GM19023 (cell line): ENCODE measurements around the gene EEF1AKMT4.
A peak's percentile ranks its signal among the peaks of the same experiment; 100 is the strongest.

Source experiments
- ATAC-seq: cut with Tn5 transposase; IDR thresholded peaks from one replicate; pipeline ENCODE4 v1.9.1; 2021; ENCODE audit warnings: mild to moderate bottlenecking, moderate library complexity; ENCODE audit not compliant: unreplicated experiment

EEF1AKMT4 gene

DNA sequence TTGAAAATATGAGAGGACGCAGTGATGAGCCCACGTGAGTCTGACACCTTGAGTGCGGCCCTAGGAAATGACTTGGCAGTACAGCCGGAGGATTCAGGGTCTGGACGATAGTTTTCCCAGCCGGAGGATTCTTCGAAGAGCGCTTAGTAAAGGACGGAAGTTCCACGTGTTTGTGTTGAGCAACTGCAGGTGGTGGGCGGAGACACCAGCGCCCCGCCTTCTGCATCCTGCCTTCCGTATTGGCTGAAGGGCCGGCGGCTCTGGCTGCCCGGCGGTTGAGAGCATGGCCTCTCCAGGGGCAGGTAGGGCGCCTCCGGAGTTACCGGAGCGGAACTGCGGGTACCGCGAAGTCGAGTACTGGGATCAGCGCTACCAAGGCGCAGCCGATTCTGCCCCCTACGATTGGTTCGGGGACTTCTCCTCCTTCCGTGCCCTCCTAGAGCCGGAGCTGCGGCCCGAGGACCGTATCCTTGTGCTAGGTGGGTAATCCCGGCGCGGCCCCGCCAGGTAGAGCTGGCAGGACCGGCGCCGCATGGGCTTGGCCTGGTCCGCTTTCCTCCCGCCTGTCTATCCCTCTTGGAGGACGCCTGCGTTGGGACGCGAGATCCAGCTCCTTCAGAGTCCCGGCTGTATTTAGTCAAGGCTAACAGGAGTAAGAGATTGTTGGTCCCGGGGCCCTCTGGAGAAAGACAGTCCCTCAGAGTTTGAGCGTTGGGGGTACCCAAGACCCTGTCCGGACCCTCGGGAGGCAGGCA is at the start of gene EEF1AKMT4:
Gene EEF1AKMT4 (plus strand): TSS at position 261 of the 755 bp plus-strand sequence. CDS start 23 bp downstream, at position 284.
- ATAC-seq, result peak; percentile 91

DNA sequence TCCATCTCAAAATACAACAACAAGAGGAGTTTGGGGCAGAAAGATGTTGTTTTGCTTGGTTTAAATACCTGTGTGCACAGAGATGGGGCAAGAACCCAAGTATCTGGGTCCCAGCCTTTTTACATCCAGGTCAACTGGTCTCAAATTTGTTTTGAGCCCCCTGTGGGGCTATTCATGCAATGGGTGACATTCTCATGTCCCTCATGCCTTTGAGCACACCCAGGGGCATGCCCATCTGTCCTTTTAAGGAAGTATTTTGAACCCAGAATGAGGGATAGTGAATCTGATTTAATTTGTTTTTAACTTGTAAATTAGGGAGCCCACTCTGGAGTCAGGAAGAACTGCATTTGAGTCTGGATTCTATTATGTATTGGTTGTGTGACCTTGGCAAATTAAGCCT is 48.6 kb upstream of the EEF1AKMT4 start:
- no peak for ATAC-seq

DNA sequence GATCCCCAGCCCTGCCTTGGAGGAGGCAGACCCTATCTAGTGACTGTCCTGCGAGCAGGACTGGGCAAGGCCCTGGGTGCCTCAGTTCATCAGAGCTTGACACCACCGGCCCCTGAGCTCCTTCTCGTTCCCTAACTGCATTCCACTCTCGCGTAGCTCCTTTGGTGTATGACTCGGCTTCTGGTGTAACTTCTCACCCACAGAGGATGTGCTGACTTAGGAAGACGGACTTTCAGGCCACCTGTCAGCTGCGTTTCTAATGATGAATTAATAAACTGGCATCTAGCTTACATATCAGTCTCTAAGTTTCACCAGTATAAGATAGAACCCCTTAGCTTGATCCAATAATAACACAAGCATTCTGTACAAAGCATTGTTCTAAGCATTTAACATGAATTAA is 45.9 kb upstream of the EEF1AKMT4 start:
- ATAC-seq, result no peak

DNA sequence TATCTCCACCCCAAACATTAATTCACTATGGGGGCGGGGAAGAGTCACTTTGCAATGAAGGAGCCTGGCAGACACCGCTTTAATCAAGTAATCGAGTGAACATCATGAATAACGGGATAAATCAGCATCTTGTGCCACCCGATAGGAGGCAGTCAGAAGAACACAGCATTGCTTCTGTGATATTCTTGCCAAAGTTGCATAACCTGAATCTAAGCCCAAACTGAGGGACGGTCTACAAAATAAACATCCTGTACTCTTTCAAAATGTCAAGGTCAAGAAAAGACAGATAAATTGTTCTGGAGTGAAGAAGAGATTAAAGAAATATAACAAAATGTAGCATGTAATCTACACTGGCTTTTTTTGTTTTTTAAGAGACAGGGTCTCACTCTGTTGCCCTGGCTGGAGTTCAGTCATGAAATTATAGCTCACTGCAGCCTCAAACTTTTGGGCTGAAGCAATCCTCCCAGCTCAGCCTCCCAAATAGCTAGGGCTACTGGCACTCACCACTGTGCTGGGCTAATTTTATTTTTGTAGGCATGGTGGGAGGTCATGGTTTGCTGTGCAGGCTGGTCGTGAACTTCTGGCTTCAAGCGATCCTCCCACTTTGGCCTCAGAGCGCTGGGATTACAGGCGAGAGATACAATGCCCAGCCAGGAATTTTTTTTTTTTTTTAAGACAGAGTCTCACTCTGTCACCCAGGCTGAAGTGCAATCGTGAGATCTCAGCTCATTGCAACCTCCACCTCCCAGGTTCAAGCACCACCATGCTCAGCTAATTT is 40.1 kb upstream of the EEF1AKMT4 start:
- no peak for ATAC-seq

DNA sequence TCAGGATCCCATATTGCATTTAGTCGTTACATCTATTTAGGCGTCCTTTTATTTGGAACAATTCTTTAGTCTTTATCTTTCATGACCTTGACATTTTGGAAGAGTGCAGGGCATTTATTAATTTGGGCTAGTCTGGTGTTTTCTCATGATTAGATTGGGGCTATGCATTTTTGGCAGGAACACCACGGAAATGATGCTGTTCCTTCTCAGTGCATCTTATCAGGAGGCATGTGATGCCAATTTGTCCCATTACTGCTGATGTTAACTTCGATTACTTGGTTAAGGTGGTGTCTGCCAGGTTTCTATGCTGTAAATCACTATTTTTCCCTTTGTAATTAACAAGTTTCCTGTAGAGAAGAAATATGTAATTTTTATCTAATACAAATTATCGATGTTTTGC is 38.2 kb upstream of the EEF1AKMT4 start:
- ATAC-seq, result no peak

DNA sequence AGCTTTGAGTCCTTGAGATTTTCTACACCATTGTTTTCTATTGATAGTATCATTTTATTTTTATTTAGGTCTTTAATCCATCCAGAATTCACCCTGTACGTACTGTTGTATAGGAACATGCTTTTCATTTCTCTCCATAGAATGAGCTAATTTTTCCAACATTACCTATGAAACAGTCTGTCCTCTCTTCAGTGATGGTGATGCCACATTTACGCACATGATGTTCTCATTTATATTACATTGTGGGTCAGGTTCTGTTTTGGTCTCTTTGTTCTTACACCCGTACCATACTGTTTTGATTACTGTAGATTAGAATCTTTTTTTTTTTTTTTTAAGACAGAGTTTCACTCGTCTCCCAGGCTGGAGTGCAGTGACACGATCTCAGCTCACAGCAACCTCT is 37.8 kb upstream of the EEF1AKMT4 start:
- no peak for ATAC-seq

DNA sequence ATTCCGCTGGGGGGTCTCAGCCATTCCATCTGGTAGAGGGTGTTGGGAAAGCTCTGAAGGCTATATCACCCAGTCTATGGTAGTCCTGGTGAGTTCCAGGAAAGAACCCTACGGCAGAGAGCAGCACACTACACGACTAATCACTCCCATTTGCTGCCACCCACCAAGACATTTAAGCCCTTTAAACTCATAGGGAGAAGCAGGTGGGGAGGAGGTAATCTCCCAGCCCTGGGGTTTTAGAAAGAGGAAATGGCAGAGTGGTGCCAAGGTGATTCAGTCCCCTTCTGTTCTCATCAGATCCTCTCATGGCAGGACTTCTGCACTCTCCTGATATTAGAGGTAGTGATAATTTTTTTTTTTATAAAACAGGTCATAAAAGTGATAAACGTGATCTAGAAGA is 30.7 kb upstream of the EEF1AKMT4 start:
- ATAC-seq, result no peak

DNA sequence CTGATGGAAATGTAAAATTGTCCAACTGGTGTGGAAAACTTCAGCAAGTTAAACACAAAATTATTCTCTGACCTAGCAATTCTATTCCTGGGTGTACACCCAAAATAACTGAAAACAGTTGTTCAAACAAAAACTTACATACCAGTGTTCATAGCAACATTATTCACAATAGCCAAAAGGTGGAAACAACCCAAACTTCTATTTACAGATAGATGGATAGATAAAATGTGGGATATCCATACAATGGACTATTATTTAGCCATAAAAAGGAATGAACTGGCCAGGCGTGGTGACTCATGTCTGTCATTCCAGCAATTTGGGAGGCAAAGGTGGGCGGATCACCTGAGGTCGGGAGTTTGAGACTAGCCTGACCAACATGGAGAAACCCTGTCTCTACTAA is 27.0 kb upstream of the EEF1AKMT4 start:
- ATAC-seq, result no peak

DNA sequence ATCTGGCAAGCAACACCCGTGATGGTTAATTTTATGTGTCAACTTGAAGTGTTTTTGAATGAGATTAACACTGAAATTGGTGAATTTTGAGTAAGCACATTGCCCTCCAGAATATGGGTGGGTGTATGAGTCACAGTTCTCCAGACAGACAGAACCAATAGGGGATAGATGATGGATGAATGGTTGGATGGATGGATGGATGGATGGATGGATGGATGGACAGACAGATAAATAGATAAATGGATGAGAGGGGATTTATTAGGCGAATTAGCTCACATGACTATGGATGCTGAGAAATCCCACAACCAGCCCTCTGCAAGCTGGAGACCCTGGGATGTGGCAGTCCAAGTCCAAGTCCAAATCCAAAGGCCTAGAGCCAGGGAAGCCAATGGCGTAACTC is 25.5 kb upstream of the EEF1AKMT4 start:
- ATAC-seq, result no peak

DNA sequence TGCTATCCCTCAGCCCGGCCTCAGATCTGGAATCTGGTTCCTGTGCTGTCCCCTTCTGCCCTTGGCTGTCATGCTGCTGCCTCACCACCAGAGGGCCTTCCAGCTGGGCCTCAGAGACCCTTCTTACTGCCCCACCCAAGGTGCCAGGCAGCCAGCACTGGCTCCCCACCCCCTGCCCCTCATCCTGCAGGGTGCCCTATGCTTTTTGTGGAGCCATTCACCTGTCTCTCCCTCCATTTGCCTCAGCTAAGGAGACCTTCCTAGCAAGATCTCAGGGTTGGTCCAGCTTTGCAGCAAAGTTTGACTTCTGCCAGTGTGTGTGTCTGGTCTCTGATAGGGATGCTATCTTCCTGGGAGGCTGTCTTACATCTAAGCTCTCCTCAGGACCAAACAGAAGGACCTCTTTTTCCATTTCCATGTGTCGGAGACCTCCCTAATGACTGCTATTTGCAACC is 22.0 kb upstream of the EEF1AKMT4 start:
- no peak for ATAC-seq

DNA sequence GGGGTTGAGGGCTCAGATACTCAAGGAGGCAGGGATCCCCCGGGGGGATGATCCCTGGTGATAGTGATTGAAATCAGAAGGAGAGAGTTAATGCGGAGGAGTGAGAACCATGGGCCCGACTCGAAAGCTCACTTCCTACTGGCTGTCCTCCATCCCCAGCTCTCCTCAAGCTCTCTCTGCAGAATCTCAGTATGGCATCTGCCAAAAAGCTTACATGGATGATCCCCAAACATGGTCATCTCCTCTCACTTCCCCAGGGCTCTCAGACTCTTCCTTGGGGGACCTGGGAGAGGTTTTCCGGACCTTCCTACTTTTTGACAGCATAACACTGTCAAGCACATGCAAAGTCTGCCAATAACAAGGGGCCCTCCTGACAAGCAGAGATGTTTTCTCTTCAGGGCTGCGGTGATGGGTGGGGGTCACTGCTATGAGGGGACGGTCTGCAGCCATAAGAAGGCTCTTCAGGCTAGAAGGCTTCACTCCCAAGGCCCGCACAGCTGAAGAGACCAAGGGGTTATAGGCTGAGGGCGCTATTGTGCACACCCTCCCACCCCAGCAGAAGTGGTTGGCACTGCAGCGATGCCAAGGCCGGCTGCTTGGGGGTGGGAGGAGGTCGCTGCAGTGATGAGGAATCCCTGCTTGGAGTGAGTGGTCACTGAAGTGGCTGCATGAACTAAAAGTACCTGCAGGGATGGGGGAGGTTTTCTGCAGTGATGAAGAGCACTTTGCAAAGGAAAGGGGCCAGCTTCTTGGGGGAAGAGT is 20.9 kb upstream of the EEF1AKMT4 start:
- ATAC-seq, result no peak

DNA sequence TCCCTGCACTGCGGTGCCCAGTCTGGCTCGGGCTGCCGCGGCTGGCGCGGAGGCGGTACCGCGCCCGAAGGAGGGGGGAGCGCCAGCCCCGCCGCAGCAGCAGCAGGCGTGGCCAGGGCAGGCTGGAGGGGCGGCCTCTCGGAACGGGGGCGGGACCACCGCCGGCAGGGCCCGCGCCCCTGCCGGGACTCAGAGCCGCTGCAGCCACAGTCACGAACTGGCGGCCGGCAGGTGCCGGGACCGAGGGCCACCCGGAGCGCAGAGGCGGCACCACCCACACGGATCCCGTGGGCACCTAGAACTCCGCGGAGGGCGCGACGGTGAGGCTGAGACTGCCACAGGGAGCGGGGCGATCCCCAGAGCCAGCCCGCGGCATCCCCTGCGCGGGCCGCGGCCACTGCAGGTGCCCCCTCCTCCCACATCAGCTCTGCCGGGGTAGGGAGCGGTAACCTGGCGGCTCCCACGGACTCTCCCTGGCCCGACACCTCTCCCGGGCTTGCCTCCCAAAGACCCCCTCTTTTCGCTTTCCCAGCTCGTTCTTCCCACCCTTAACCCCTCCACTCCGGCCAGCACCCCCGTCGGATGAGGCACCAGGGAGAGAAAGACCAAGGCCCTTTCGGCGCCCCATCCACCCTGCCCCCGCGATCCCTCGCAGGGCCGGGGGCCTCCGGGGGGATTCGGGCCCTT is 19.9 kb upstream of the EEF1AKMT4 start, which contains the start of gene VWA5B2:
Gene VWA5B2 (plus strand): TSS at position 192 of the 687 bp plus-strand sequence. CDS start 944 bp downstream, outside the sequence.
- peak; percentile 83 for ATAC-seq

DNA sequence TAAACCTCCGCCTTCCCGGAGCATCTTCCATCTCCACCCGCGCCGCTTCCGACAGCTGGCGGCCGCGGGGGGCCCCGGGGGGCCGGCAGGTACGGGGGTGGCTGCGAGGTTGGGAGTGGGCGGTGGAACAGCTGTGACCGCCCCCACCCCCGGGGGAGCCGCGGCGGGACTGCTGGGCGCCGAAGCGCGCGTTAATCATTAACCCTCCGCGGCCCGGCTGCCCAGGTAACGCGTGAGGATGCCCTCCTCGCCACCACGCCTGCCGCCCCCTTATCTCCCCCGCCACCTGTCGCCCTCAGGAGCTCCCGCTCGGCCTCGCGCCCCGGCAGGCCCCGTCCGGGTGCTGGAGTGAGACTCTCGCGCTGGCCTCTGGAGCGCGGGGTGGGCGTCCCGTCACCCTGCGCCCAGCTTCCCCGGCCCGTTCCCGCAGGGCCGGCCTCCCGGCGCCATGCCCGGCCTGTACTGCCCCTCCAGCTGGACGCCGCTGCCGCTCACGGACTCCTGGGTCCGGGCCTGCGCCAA is 19.3 kb upstream of the EEF1AKMT4 start:
- peak; percentile 17 for ATAC-seq

DNA sequence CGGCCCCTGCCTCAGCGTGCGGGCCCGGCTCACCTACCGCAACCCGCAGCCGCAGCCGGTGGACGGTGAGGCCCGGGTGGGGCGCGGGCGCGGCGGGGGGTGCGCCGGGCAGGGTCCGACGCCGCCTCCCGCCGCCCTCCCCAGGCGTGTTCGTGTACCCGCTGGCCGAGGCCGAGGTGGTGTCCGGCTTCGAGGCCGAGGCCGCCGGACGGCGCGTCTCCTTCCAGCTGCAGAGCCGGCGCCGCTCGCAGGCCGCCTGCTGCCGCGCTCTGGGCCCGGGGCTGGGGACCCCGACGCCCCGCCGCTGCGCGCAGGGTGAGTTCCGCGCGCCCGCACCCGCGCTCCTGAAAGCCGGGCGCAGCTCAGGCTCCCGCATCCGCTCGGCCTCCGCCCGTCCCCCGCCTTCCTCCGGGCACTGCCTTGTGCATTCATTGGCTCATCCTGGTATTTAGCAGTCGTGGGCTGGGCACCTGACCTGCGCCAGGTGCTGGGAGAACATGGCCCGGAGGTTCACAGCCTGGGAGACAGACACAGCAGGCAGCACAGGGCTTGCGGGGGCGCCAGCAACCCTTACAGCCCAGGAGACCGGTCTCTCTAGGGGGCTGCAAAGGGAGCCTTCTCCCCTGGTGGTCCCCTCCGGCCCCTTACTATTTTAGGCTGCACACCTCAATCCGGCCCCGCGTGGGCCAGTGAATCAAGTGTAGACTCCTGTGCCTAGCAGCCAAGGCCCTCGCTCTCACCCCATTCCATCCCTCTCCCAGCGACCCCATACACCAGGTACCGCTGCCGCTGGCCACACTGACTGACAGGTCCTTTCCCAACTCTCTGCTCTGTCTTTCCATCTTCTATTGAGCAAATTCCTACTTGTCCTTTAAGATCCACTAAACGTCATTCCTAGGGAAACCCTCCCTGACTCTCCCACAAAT is 18.6 kb upstream of the EEF1AKMT4 start:
- no peak for ATAC-seq

DNA sequence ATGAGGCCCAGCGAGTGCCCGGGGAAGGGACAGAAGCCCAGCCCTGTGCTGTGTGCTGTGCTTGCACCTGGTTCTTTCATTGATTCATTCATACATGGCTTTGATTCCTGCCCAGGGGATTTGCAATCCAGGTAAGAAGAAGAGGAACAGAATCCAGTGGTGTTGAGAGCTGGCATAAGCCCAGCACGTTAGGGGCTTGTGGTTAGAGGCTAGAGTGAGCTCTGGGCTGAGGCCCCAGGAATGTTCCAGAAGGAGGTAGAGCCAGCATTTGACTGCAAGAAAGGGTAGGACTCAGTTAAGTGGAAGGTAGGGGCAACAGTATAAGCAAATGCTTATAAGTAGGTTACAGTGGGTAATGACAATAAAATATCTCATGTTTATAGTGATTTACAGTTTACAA is 17.8 kb upstream of the EEF1AKMT4 start:
- ATAC-seq, result no peak

DNA sequence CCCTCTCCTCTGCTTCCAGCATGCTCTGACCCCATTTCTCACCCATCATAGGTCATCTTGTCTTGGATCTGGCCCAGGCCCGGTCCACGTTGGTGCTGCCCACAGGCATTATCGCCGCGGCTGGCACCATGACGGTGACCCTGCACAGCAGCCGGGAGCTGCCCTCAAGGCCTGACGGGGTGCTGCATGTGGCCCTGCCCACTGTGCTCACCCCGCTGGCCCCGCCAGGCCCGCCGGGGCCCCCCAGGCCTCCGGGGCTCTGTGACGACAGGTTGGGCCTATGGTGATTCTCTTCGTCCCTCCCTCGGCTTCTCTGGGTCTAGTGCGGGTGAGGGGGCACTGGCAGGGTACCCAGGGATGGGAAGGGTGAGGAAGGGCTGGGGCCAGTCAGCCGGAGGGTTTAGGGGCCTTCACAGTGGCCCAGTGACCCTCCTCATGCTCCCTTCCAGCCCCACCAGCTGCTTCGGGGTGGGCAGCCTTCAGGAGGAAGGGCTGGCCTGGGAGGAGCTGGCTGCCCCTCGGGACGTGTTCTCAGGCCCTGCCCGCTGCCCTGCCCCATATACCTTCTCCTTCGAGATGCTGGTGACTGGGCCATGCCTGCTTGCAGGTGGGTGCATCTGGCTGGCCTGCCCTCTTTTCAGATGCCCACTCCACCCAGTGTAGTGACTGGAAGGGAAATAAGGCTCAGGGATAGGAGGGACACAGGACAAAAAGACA is 16.2 kb upstream of the EEF1AKMT4 start:
- ATAC-seq, result no peak

DNA sequence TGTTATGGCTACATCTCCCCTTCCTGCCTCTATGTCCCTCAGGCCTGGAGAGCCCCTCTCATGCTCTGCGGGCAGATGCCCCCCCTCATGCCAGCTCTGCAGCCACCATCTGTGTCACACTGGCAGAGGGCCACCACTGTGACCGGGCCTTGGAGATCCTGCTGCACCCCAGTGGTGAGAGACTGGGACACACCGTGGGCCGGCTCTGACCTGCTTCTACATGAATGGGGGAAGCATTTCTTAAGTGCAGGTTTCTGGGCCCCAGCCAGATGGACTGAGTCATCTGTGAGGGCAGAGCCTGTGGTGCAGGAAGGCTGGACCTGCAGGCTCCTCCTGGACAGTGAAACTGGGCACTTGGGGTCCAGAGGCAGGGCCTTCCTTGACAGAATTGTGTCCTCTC is 15.2 kb upstream of the EEF1AKMT4 start:
- ATAC-seq, result no peak

DNA sequence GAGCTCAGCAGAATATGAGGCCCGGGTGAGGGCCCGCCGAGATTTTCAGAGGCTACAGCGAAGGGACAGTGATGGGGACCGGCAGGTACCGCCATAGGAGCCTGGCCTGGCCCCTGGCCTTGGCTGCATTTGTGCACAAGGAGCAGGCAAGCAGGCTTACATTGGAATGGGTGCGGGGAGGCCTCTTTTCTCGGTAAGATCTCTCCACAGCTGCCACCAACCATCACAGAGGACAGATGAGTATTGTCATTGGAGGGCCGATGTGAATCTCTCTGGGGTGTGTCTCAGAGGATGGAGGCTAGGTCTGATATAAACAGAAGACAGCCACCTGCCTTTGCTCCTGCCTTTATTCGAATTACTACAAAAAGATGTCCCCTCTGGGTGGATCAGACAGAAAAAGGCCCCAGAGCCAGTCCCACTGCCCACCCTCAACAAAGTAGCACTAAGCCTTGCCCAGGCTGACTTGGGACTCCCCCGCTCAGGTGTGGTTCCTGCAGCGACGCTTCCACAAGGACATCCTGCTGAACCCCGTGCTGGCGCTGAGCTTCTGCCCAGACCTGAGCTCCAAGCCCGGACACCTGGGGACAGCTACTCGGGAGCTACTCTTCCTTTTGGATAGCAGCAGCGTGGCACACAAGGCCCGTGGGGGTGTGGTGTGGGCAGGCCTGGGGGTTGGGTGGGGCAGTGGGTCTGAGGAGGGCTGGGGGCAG is 14.6 kb upstream of the EEF1AKMT4 start:
- ATAC-seq, result no peak
